GM20000 (cell line): ENCODE data around the gene BCL6.
A peak's percentile ranks its signal among the peaks of the same experiment; 100 is the strongest.

ENCODE experiments used
- DNase-seq: peaks from one replicate; pipeline ENCODE4 v3.0.0; 2012; ENCODE audit warnings: low spot score
- TF ChIP-seq, protein P1 (sequence below): IDR thresholded peaks from 2 replicates; pipeline ENCODE4 v1.5.1; 2012; ENCODE audit warnings: mild to moderate bottlenecking, control low read depth; ENCODE audit errors: extremely low read depth, missing control alignments

BCL6 gene

DNA sequence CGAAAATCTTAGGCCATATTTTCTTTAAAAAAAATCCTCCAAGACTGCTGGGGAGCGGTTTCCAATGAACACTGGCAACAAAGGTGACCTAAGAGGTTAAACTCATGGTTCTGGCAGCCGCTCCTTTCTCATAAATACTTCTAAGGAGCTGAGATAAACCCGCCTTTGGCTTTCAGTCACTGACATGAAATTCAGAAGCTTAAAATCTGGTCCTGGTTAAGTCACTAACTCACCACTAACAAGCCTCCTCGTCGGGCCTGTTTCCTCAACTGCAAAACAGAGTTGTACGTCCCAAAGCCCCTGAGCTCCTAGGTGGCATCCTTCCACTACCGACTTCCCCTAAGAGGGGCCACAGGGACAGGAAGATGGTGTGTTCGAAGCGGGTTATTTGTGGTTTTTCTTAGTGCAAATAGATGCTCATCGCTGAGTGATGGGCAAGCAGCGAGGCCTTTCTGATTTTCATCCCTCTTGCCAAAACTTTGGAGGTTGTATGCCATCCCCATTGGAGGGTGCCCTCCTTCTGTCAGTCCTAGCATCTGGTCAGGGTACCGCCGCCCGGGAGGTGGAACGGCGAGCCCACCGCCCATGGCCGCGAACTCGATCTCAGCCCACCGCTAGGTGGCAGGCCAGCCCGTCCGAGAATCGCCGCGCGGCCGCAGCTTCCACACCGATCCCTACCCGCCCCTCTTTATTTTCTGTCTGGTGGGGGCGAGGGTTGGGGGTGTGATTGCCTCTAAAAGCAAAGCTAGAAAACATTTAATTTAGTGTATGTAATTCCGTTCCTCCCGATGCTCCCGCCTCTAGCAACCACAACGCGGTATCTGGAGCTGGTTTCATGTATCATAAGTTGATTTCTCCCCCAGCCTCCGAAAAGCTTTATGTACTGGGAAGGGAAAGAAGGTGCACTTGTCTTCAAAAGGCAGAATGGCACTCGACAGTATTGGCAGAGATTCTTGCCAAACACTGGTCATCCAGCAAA lies 4.6 kb downstream of the BCL6 start:
- TF ChIP-seq, protein P1, sequence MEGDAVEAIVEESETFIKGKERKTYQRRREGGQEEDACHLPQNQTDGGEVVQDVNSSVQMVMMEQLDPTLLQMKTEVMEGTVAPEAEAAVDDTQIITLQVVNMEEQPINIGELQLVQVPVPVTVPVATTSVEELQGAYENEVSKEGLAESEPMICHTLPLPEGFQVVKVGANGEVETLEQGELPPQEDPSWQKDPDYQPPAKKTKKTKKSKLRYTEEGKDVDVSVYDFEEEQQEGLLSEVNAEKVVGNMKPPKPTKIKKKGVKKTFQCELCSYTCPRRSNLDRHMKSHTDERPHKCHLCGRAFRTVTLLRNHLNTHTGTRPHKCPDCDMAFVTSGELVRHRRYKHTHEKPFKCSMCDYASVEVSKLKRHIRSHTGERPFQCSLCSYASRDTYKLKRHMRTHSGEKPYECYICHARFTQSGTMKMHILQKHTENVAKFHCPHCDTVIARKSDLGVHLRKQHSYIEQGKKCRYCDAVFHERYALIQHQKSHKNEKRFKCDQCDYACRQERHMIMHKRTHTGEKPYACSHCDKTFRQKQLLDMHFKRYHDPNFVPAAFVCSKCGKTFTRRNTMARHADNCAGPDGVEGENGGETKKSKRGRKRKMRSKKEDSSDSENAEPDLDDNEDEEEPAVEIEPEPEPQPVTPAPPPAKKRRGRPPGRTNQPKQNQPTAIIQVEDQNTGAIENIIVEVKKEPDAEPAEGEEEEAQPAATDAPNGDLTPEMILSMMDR, result peak; percentile 84

DNA sequence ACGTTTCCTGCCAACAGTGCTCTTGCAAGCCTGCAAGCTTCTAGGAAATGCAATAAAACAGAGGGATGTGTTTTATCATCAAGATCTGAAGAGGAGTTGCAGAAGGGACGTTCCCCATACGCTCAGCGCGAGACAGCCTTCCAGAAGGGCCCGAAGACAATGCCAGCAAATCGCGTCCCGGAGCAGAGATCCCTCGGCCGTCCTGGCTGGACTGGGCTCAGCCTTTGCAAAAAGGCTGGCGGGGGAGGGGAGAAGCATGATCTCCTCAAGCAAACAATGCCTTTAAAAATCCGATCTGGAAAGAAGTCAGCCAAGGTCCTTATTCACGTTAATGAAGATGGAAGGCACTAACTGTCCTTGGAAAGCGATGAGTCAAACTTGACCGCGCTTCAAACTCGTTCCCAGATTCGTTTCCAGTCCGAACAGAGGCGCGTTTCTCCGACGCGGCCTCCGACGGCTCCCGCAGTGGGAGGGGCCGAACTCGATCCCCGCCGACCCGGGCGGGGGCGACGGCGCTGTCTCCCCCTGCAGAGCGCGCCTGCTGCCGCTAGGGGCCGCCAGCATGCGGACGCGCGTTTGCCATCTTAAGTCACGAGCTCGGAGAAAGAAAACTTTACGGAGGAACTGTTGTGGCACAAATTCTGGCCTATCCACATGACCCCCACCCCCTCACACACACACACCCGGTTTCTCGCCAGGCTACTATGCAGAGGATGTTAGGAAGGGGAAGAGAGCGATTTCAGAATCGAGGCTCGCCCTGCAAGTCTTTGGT lies 5.5 kb downstream of the BCL6 start:
- TF ChIP-seq, protein P1, result peak; percentile 97
- DNase-seq, result peak; percentile 81

More for the DNA sequence above, 4.6 kb downstream of the BCL6 start:
- DNase-seq, result peak; percentile 69

DNA sequence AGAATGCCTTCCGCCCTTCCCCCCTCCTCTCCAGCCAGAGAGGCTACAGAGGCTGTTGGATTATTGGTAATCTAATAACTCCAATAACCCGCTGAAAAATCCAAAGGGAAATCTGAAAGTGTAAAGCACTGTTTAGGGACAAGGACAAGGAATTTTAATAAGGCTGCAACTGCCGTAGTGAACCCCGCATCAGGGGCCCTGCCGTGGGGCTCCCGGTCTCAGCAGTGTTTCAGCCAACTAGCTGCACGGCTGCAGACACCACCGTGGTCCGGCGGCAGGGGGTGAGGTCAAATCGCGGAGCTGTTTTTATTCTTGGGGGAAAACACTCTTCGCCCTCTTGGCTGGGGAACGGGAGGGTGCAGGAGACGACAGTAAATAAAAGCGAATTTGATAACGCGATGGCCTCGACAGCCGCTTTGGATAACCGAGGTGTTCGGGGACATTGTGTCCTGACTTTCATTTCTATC lies 6.1 kb downstream of the BCL6 start:
- TF ChIP-seq, protein P1, result no peak
- no peak for DNase-seq

DNA sequence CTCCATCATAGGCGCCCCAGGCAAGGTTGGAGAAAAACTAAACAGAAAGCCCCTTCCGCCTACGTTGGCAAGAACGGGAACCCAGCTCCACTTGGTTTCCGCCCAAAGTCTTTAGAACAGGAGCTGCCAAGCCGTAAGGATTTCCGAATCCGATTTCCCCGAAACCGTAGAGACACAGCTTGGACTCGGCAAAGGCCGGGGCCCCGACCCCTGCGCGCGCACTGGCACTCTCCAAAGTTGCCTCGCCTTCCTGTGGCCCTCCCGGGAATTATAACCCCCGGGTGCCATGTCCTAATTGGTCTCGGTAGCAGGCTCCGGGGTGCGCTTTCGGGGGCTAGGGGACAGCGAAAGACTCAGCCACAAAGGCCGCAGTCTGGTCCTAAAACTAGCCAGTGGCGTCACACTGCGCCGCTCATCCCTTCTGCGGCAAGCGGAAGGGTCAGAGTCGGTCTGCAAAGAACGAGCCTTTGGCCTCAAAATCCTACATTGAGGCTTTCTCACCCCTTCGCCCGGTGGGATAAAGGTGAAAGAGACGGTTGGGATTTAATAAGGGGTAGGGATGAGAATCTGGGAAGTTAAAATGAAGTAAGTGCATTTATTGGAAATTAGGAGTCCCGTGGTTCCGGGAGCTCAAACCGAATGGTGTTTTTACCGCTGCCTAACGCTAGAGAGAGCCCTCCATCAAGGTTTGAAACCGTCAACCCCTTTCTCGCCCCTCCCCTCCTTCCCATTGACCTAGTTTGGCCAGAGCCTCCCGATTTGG lies 6.8 kb downstream of the BCL6 start:
- TF ChIP-seq, protein P1, result peak; percentile 51
- DNase-seq, result peak; percentile 88

DNA sequence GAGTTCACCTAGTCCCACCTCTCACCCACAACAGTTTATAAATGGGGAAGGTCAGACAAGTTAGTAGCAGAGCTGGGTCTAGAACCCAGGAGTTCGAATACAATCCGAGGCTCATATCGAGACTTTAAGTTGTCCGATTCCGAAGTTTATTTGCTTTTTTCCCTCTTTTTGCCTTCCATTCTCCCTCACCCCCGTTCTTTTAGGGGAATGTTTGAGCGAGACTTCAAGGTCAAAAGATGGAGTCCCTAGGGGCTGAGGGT lies 7.3 kb downstream of the BCL6 start:
- TF ChIP-seq, protein P1, result no peak
- no peak for DNase-seq

DNA sequence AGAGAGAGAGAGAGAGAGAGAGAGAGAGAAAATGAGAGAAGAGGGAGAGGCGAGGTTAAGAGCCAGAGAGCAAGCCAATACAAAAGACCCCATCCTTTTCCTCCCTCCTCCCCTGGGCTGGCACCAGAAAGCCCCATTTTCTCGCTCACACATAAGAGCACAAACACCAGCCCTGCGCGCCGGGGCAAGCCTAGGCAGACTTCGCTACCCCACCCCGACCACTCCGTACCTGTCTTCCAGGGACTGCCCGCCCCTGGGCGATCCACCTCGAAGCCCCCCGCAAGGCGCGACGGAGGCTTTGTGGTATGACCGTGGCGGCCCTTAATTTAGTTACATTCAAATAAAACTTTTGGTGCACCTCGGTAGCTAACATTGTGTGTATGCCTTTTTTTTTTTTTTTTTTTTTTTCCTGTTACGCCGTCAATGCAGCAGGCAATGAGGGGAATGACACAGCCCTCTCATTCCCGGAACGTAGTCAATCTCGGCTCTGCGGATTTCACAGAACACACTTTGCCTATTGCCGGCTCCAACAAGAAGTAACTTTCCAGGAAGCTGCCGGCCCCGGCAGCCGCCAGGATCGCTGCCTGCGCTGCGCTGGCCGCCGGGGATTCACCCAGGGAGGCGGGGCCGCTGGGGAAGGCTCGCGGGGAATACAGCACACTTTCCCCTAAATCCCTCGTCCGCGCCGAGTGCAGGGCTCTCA lies 7.7 kb downstream of the BCL6 start:
- TF ChIP-seq, protein P1, result no peak
- no peak for DNase-seq
